ENCODE results near the gene POLR3E.

Gene POLR3E, protein sequence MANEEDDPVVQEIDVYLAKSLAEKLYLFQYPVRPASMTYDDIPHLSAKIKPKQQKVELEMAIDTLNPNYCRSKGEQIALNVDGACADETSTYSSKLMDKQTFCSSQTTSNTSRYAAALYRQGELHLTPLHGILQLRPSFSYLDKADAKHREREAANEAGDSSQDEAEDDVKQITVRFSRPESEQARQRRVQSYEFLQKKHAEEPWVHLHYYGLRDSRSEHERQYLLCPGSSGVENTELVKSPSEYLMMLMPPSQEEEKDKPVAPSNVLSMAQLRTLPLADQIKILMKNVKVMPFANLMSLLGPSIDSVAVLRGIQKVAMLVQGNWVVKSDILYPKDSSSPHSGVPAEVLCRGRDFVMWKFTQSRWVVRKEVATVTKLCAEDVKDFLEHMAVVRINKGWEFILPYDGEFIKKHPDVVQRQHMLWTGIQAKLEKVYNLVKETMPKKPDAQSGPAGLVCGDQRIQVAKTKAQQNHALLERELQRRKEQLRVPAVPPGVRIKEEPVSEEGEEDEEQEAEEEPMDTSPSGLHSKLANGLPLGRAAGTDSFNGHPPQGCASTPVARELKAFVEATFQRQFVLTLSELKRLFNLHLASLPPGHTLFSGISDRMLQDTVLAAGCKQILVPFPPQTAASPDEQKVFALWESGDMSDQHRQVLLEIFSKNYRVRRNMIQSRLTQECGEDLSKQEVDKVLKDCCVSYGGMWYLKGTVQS

DNA sequence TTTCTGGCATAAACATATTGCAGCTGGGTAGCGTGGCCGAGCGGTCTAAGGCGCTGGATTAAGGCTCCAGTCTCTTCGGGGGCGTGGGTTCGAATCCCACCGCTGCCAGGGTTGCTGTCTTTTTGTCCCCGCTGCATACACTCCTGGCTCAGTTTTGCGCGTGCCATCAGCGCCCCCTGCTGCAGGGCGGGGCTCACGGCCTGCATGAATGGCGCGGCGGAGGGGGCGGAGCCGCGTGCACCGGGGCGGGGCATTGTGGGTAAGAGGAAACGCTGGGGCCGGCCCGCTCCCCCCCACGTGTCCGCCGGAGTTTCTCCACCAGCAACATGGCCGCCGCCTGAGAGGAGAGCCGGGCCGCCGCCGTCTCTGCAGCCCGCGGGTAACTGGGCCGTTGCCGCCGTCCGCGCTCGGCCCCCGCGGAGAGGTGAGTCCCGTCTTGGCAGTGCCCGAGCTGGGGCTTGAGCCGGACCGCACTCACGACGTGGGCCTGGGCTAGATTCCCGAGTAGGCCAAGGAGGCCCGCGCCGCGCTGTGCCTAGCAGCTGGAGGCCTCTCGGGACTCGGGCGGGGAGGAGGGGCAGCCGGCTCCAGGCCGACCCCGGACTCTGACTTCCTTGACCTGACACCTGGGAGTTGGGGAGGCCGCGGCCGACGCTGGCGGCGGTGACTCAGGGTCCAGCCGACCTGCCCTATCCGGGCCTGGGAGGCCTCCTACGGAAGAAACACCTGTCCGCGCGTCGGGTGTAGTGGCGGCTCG, at the start of gene POLR3E:
POLR3E (plus strand) TSS at position 296 of the 757 bp plus-strand sequence. CDS start 5,560 bp downstream, outside the sequence.
- DNase-seq (ENCODE audit: low spot score), result peak; percentile 98

DNA sequence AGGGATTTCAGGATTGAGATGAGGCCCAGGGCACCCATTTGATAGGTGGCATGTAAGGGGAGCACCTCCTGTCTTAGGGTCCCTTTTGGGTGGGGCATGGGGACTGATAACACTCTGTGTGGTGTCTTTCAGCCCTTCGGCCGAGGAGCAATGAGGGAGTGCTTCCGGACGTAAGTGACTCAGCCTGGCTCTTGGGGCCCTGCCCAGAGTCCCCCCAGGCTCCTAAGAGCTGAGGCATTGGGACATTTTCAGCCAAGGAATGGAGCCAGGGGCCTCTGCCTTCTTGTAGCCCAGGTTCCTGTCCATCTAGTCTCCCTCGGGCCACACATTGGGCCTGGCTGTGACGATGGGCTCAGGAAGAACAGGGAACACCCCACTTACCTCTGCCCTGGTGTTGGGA, 46.7 kb upstream of the POLR3E start:
- no peak for DNase-seq (ENCODE audit: low spot score)

DNA sequence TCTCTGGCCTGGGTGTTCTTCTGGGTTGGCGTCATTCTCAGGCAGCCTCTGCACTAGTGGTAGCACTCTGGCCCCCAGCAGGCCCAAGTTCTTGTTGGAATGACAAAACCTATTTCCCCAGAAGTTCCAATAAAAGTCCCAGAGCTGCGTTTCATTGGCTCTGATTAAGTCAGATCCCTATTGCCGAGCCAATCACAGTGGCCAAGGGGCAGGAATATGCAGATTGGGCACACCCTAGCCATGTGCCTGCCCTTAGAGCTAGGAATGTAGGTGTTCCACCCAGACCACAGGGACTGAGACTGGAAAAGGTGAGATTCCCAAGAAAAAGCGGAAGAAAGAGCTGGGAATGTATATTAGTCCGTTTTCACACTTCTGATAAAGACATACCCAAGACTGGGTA, 44.9 kb upstream of the POLR3E start:
- no peak for DNase-seq (ENCODE audit: low spot score)

DNA sequence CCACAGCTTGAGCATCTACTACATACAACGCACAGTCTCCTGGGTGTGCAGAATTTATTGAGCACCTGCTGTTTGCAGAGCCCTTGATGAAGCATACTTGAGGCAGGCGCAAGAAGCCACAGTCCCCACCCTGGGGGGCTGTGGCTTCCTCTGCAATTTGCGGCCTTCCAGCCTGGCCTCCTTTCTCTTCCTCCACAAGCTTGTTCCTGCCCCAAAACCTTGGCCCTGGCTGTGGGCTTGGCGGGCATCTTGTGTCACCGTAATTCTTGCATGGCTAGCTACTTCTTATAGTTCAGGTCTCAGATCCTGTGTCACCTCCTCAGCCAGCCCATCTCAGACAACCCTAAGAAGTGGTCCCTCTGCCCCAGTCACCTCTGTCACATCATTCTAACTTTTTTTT, 43.9 kb upstream of the POLR3E start:
- no peak for DNase-seq (ENCODE audit: low spot score)

DNA sequence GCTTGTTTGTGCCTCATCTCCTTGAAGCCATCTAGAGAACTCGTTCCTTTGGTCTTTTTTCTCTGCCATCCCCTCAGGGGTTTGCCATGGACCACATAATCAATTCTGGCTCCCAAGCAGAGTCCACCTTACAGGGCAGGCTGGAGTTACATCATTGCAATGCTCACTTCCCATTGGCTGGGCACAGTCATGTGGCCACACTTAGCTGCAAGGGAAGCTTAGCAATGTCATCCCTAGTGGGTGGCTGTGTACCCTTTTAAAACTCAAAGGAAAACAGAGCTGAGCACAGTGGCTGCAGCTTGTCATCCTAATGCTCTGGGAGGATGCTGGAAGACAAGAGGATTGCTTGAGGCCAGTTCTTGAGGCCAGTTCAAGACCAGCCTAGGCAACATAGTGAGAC, 41.9 kb upstream of the POLR3E start:
- DNase-seq (ENCODE audit: low spot score), result no peak

DNA sequence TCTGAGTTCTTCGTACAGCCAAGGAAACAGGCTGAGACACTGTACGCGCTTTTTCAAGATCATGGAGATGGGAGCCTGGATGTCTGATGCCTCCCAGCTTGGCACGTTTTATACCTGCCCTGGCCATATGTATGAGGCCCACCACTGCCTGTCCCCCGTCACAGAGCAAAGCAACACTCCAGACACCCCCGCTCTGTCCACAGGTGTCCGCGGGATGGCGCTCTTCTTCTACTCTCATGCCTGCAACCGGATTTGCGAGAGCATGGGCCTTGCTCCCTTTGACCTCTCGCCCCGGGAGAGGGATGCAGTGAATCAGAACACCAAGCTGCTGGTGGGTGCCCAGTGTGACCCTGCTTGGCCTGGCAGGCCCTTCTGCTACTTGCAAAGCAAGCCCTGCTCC, 39.8 kb upstream of the POLR3E start:
- no peak for DNase-seq (ENCODE audit: low spot score)

DNA sequence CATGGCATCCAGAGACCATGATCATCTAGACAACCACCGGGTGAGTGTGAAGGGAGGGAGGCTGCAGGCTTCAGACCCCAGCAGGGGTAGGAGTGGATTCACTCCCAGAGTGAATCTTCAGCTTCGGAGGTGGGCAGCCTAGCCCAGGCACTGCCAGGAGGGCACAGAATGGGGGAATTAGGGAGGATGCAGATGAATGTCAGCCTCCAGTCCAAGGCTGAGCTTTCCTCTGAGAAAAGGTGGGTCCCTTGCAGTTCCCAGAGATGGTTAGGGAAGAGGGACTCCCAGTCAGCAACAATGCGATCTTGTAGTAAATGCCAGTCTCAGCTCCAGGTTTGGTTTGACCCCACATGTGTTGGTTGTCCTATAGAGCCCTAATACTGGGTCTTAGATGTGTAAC, 36.7 kb upstream of the POLR3E start:
- DNase-seq (ENCODE audit: low spot score), result no peak

DNA sequence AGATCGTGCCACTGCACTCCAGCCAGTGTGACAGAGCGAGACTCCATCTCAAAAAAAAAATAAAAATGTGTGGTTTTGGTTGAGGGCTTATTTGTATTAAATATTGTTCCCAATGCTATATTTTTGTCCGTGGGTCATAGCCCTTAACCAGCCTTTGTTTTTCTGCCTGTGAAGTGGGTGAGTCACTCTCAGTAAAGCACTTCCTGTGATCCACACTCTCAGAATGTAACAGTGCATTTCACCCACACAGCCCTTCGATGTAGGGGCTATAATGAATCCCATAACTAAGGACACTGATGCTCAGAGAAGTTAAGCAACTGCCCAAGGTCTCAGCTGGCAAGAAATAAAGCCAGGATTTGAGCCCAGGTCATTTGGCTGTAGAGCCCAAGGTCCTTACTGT, 34.7 kb upstream of the POLR3E start:
- no peak for DNase-seq (ENCODE audit: low spot score)

DNA sequence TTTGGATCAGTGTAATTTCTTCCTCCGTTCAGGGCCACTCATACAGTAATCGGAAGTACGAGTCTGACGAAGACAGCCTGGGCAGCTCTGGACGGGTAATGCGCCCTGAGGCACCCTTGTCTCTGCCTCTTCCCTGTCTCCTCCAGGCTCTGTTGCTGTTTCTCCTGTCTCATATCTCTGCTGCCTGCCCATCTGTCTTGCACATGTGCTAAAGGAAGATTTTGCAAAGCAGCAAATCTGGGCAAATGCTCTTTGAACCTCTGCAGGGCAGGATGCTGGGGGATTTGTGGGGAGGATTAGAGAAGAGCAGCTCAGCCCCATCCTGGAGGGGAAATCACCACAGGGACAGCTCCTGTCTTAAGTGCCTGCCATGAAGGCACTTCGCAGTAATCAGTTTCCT, 32.4 kb upstream of the POLR3E start:
- no peak for DNase-seq (ENCODE audit: low spot score)

DNA sequence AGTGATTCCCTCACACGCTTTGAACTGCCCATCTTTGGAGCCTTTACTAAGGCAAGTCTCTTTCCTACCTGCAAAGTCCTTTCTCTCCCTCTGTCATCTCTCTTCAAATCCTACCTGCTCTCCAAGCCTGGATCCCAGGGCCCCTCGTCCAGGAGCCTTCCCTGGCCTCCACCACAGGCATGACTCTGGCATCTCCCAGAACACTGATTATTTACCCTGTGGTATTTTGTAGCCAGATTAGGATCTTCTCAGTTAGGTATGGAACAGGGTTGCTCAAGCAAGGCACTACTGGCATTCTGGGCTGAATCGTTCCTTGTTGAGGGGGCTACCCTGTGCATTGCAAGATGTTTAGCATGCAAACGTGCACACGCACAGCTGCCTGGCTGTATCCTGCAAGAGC, 31.9 kb upstream of the POLR3E start:
- no peak for DNase-seq (ENCODE audit: low spot score)

DNA sequence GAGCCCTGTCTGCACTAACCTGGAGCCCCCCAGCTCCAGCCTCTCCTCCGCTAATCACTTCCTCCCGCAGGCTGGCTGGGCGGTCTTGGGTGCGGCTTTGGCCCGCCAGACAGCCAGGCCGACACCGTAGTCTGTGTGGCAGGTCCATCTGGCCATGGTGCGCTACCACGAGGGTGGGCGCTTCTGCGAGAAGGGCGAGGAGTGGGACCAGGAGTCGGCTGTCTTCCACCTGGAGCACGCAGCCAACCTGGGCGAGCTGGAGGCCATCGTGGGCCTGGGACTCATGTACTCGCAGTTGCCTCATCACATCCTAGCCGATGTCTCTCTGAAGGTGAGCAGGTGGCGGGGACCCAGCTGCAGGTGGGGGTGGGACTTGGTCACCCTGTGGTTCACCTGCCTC, 30.7 kb upstream of the POLR3E start:
- no peak for DNase-seq (ENCODE audit: low spot score)

DNA sequence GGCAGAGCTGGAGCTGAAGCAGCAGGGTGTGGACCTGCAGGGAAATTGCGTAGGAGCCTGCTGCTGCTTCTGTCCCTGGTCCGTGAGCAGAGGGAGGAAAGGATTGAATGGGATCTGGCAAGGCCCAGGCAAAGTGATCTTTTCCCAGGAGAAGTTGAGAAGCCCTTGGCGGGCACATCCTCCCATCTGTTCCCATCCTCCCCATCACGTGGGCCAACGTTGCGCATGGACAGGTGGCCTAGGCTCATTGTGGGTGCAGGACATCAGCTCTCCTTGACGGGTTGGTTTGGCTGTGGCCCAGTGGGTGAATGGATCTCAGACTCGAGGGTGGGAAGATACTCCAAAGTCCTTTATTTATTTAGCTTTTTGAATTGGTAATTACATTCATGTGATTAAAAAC, 29.4 kb upstream of the POLR3E start:
- DNase-seq (ENCODE audit: low spot score), result no peak

DNA sequence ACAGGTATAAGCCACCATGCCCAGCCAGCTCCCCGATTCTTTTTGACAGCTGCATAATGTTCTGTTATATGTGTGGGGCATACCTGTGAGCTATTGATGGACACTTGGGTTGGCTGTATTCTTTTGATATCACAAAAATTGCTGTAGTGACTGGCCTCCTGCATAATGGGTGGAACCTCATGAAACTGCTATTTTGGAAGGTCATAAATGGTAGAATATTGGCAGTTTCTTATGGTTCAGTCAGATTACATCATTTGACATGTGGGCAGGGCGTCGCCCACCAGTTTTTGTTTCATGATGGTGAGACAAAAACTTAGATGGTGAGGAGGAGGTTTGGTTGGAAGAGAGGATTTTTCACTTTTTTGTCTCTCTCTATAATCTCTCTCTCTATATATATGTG, 26.7 kb upstream of the POLR3E start:
- DNase-seq (ENCODE audit: low spot score), result no peak

DNA sequence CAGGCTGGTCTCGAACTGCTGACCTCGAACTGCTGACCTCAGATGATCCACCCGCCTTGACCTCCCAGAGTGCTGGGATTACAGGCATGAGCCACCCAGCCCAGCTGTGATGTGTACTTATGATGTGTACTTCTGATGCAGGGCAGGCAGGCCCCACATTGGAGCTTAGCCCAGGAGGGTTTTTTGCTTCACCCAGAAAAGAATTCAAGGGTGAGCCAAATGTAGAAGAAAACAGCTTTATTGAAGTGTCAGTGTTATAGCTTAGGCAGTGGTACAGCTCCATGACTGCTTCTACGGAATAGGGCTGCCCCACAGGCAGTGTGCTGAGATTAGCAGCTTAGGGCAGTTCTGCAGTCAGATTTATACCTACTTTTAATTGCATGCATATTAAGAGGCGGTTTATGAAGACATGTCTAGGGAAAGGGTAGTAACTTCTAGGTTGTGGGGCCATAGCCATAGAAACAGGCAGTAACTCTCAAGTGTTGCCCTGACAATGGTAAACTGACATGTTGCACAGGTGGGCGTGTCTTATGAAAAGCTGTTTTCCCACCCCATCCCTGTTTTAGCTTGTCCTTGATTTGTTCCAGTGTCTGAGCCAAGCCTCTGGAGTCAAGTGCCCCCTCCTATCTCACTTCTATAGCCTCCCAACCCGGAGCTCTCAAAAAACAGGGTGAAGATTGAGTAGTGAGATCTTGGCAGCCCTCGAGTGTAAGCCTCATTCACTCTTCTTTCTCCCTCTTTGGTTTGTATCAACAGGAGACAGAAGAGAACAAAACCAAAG, 24.1 kb upstream of the POLR3E start:
- no peak for DNase-seq (ENCODE audit: low spot score)

DNA sequence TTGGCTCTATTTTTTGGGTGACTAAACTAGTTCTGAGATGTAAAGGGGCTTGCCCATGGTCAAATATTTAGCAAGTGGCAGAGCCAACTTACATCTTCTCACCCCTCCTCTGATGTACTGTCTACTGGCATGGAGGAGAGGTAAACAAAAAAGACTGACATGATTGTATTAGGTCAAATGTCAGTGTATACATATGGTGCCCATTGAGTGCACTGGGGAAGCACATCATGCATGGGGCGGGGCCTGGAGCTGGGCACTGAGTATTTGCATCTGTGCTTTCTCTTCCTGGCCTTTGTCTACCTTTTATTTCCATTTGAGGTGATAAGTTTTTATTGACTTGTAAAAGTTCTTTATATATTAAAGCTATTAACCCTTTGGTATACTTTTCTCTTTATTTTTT, 22.3 kb upstream of the POLR3E start:
- no peak for DNase-seq (ENCODE audit: low spot score)

DNA sequence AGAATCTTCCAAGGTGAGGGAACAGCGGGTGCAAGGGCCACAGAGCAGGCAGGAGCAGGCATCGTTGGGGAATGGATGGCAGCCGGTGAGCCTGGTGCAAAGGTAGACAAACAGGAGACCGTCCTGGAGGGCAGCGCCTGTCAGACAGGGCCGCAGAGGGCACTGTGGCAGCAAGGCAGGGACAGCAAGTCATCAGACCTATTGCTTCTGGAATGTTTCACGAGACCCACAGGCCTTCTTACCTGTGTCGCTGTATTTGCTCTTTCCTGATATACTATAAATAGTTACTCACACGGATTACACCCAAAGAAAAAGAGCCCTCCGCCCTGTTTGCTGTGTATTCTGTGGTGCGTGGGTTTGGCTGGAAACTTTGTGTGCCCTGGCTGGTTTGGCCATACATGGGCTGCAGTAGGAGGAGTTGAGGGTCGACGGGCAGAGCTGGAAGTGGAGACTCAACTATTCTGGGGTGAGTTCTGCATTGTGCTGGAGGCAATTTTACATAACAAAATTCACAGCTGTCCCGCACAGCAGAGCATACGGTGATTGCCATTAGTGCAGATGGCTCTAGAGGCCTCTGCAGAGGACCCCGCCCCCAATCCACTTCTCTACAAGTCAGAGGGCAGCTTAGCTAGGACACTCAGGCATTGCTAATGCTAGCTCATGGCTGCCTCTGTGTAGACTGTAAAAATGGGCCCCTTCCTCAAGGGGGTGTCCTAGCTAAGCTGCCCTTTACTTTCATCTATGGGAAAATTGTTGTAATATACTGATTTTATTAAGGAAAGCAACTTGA, 18.6 kb upstream of the POLR3E start:
- no peak for DNase-seq (ENCODE audit: low spot score)

DNA sequence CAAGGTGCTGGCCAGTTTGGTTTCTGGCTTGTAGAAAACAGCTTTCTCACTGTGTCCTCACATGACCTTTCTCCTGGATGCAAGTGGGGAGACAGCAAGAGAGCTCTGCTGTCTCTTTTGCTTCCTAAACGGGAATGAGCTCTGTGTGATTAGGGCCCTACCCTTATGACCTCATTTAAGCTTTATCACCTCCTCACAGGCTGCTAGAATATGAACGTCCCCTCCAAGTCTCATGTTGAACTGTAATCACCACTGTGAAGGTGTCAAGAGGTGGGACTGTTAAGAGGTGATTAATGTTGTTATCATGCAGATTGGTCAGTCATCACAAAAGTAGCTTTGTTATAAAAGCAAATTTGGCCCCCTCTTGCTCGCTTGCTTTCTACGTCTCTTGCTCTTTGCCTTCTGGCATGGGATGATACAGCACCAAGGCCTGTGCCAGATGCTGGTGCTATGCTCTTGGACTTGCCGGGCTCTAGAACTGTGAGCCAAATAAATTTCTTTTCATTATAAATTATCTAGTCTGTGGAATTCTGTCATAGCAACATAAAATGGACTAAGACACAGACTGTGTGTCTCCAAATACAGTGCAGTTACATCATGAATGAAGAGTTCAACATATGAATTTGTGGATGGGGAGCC, 14.8 kb upstream of the POLR3E start:
- no peak for DNase-seq (ENCODE audit: low spot score)

DNA sequence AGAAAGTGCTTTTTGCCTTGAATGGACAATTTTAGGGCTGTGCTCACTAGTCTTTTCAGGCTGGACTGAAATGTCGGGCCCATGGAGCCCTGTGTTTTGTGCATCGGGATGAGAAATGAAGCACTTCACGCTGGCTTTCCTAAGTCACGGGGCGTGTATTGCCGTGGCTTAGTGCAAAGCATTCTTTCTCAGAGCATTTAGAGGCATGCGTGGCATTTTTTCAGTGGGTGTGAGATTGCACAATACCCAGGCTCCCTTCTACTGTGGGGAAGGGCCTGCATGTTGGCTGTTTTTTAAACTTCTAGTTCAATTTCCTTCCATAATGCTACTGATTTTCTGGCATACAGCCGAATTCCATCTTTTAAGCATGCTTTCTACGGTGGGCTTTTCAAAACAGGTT, 12.6 kb upstream of the POLR3E start:
- DNase-seq (ENCODE audit: low spot score), result no peak

DNA sequence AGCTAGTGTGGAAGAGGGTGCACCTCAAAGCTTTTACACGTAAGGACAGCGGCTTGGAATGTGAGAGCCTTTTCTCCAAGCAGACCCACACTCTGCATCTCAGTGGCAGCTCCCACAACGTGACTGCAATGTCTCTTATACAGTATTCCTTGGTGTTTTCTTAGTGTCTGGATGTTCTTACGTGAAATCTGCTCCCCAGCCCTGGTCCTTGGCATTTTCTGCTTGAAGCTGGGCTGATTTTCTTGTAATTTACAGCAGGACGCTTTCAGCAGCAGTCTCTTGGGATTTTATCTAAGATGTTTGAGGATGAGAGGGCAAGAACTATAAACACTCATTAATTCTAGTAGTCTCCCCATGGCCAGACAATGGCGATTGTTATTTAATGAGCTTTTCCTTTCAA, 12.1 kb upstream of the POLR3E start:
- DNase-seq (ENCODE audit: low spot score), result no peak

DNA sequence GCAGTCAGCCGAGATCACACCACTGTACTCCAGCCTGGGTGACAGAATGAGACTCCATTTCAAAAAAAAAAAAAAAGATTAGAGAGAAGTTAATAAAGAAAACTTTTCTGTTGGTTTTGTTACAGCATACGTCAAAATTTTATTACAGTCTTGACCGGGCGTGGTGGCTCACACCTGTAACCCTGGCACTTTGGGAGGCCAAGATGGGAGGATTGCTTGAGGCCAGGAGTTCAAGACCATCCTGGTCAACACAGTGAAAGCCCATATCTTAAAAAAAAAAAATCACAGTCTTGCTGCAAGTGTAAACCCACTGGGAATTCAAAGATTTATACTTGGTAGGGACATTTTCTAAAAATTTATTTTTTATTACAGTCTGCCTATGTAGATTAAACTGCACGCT, 6.2 kb upstream of the POLR3E start:
- DNase-seq (ENCODE audit: low spot score), result no peak

DNA sequence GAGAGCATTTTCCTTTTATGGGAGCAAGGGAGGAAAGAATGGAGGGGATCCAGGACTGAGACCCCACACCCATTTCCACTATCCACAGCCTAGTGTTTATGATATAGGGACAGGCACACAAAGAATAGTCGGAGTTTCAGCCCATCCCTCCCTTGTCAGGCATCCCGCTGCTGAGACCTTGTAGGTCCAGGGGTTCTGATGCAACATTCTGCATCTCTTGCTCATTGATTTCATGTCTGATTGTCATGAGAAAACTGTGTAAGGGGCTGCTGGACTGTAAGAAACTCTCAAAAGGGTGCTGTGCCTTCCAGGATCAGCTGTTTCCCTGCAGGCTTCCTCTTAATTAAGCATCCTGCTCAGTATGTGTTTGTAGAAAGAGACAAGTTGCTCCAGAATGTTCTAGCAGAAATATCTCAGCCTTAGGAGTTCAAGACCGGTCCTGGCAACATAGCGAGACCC, 5.3 kb upstream of the POLR3E start:
- DNase-seq (ENCODE audit: low spot score), result no peak

All from COLO829 (cell line).